AG10803 (cell line): ENCODE results near the gene APOA4.

Experiments used
- DNase-seq: peaks from one replicate; pipeline ENCODE4 v3.0.0; 2010; ENCODE audit warnings: low read depth
- H3K4me3 ChIP-seq: 2 replicates; pipeline ENCODE4 v1.5.1; 2011; ENCODE audit warnings: mild to moderate bottlenecking, low read length, control low read depth
- CTCF ChIP-seq: conservative IDR thresholded peaks from 2 replicates; pipeline ENCODE4 v1.5.1; 2011; ENCODE audit warnings: mild to moderate bottlenecking, low read length, control low read depth, inconsistent platforms

Gene APOA4

GRCh38 chr11:116849486-116849885 is 26.4 kb upstream of the APOA4 start:
- TF ChIP-seq CTCF, result no peak
- H3K4me3 ChIP-seq, result no peak overlapping the region
- no peak for DNase-seq

- DNase-seq, result no peak
- no peak overlapping the region for H3K4me3 ChIP-seq
- no peak for TF ChIP-seq CTCF
Observed at GRCh38 chr11:116849060-116849459, 26.0 kb upstream of the APOA4 start.

GRCh38 chr11:116847612-116848011 is 24.5 kb upstream of the APOA4 start:
- no peak for DNase-seq
- TF ChIP-seq CTCF, result no peak
- no peak overlapping the region for H3K4me3 ChIP-seq

GRCh38 chr11:116844722-116845121 is 21.6 kb upstream of the APOA4 start:
- DNase-seq, result no peak
- TF ChIP-seq CTCF, result no peak
- no peak overlapping the region for H3K4me3 ChIP-seq

- DNase-seq, result no peak
- no peak for TF ChIP-seq CTCF
- no peak overlapping the region for H3K4me3 ChIP-seq
Observed at GRCh38 chr11:116843661-116844060, 20.6 kb upstream of the APOA4 start.

- H3K4me3 ChIP-seq, result no peak overlapping the region
- DNase-seq, result no peak
- no peak for TF ChIP-seq CTCF
Observed at GRCh38 chr11:116842909-116843308, 19.8 kb upstream of the APOA4 start.

GRCh38 chr11:116842117-116842516 is 19.0 kb upstream of the APOA4 start:
- no peak for TF ChIP-seq CTCF
- DNase-seq, result no peak
- H3K4me3 ChIP-seq, result no peak overlapping the region
